Panc1 (cell line): ENCODE results near the gene ITGA2B. TPM values are rescaled to one million over a fixed set of nuclear protein-coding genes. Genes with fewer than 3 reads are reported as not detected.

Experiments used
- ATAC-seq: fragments of 200-7000 bp; cut with Tn5 transposase; 2 replicates; pipeline ENCODE4 v1.9.1; 2020; ENCODE audit warnings: mild to moderate bottlenecking, moderate library complexity
- BruUV-seq: library from RNA; stranded (reverse); fragments of 400-500 nt; replicated peaks from 2 replicates; lab custom pipeline; 2021; lab: Mats Ljungman, UMichigan
- CTCF ChIA-PET: fragments of 300-600 bp; sonication (Branson Sonifier 250); formaldehyde crosslinking; loops from one replicate; lab custom pipeline; 2022; ENCODE audit warnings: antibody characterized with exemption; lab: Charles Lee
- POLR2A ChIA-PET: fragments of 300-600 bp; sonication (Branson Sonifier 250); formaldehyde crosslinking; loops from one replicate; lab custom pipeline; 2022; ENCODE audit warnings: antibody characterized with exemption; lab: Charles Lee
- DNase-seq: peaks from one replicate; pipeline ENCODE4 v3.0.0-alpha.2; 2010; ENCODE audit warnings: low read depth, low spot score
- H3K27ac ChIP-seq: 2 replicates; pipeline ENCODE4 v1.5.1; 2011; ENCODE audit warnings: mild to moderate bottlenecking, low read length, inconsistent platforms
- H3K27me3 ChIP-seq: fragments of 200-500 bp; sonication (Bioruptor generic); 2 replicates; pipeline ENCODE4 v1.6.0; 2014; ENCODE audit warnings: low read length, inconsistent platforms; ENCODE audit not compliant: control insufficient read depth, insufficient read depth
- H3K36me3 ChIP-seq: fragments of 200-500 bp; sonication (Bioruptor generic); 2 replicates; pipeline ENCODE4 v1.5.1; 2014; ENCODE audit warnings: inconsistent platforms, mild to moderate bottlenecking, low read length, moderate library complexity; ENCODE audit not compliant: control insufficient read depth, insufficient read depth
- H3K4me1 ChIP-seq: 2 replicates; pipeline ENCODE4 v1.5.1; 2011; ENCODE audit warnings: inconsistent platforms, mild to moderate bottlenecking, low read length, moderate library complexity; ENCODE audit not compliant: control insufficient read depth, insufficient read depth
- H3K4me3 ChIP-seq, 2 experiments: 2 replicates each; pipeline ENCODE4 v1.5.1; 2011 to 2012; ENCODE audit warnings: low read depth in 2 of 2, low read length in 2 of 2, mild to moderate bottlenecking in 2 of 2, inconsistent platforms in 1 of 2, moderate library complexity in 1 of 2
- H3K9me3 ChIP-seq: fragments of 200-500 bp; sonication (Bioruptor generic); 2 replicates; pipeline ENCODE4 v1.5.1; 2014; ENCODE audit warnings: low read depth, mild to moderate bottlenecking, inconsistent platforms, low read length, moderate library complexity; ENCODE audit not compliant: control insufficient read depth, insufficient read depth
- CTCF ChIP-seq: fragments of 450-650 bp; IDR thresholded peaks from 2 replicates; pipeline ENCODE4 v1.5.1; 2017; ENCODE audit warnings: mild to moderate bottlenecking
- POLR2AphosphoS5 ChIP-seq: IDR thresholded peaks from 2 replicates; pipeline ENCODE4 v1.6.1; 2012; ENCODE audit warnings: mild to moderate bottlenecking, low read depth, low read length, moderate library complexity
- SIN3A ChIP-seq: IDR thresholded peaks from 2 replicates; pipeline ENCODE4 v1.6.1; 2012; ENCODE audit warnings: low read depth, mild to moderate bottlenecking, low read length, moderate library complexity, borderline replicate concordance; ENCODE audit not compliant: insufficient read depth
- TCF7L2 ChIP-seq: IDR thresholded peaks from 2 replicates; pipeline ENCODE4 v1.6.1; 2011; ENCODE audit warnings: mild to moderate bottlenecking, low read depth, low read length, inconsistent platforms
- in situ Hi-C: cut with HindIII; loops from 2 replicates; pipeline ENCODE4 v1.10.0; 2016; ENCODE audit warnings: low sequenced_read_pairs, low pct_unique_long_range_greater_than_20kb
- intact Hi-C: fragments of 100-400 bp; cut with micrococcal nuclease; formaldehyde crosslinking; loops from one replicate; pipeline ENCODE4 v1.10.0; 2022; ENCODE audit not compliant: unreplicated experiment
- total RNA-seq: library from RNA; stranded (reverse); gene quantifications from one replicate; pipeline ENCODE4 v1.2.1, GENCODE V29; 2021; ENCODE audit not compliant: unreplicated experiment
- TF ChIP-seq, protein P1 (sequence below), 2 experiments: IDR thresholded peaks; 2 replicates each; pipeline ENCODE4 v1.6.1; 2011 to 2012; ENCODE audit warnings: low read depth in 2 of 2, control low read depth in 1 of 2, low read length in 1 of 2, mild to moderate bottlenecking in 1 of 2, moderate library complexity in 1 of 2; ENCODE audit not compliant: insufficient read depth in 1 of 2

Gene ITGA2B
- total RNA-seq, 1 experiment from 2014 or later: 2.4 TPM

DNA sequence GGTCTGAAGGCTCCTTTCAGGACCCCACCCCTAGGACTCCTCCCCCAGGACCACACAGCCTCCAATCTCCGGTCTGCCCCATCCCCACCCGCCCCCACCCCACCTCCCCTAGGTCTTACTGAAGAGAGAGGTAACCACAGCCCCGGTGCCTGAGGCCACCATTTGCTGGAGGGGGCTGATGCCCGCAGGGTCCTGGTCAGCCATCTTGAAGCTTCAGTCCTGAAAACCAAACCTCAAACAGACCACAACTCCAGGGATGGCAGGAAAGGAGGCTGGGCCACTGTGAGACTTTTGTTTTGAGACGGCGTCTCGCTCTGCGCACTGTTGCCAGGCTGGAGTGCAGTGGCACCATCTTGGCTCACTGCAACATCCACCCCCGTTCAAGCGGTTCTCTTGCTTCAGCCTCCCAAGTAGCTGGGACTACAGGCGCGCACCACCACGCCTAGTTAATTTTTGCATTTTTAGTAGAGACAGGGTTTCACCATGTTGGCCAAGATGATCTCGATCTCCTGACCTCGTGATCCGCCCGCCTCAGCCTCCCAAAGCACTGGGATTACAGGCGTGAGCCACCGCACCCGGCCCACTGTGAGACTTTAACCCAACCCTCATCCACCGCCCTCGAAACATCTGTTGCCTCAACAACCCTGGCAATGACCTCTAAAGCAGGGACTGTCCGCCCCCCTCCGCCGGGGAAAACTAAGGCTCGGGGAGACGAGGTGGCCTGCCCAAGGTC lies 65.9 kb downstream of the ITGA2B start:
- TF ChIP-seq, protein P1, sequence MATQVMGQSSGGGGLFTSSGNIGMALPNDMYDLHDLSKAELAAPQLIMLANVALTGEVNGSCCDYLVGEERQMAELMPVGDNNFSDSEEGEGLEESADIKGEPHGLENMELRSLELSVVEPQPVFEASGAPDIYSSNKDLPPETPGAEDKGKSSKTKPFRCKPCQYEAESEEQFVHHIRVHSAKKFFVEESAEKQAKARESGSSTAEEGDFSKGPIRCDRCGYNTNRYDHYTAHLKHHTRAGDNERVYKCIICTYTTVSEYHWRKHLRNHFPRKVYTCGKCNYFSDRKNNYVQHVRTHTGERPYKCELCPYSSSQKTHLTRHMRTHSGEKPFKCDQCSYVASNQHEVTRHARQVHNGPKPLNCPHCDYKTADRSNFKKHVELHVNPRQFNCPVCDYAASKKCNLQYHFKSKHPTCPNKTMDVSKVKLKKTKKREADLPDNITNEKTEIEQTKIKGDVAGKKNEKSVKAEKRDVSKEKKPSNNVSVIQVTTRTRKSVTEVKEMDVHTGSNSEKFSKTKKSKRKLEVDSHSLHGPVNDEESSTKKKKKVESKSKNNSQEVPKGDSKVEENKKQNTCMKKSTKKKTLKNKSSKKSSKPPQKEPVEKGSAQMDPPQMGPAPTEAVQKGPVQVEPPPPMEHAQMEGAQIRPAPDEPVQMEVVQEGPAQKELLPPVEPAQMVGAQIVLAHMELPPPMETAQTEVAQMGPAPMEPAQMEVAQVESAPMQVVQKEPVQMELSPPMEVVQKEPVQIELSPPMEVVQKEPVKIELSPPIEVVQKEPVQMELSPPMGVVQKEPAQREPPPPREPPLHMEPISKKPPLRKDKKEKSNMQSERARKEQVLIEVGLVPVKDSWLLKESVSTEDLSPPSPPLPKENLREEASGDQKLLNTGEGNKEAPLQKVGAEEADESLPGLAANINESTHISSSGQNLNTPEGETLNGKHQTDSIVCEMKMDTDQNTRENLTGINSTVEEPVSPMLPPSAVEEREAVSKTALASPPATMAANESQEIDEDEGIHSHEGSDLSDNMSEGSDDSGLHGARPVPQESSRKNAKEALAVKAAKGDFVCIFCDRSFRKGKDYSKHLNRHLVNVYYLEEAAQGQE (IDR thresholded peaks at IDR 0.05; ENCODE audit: insufficient read depth in 1 of 2, low read depth in 2 of 2, low read length in 1 of 2): no peak
- TF ChIP-seq TCF7L2: no peak
- TF ChIP-seq POLR2AphosphoS5: no peak
- TF ChIP-seq SIN3A: no peak
- no peak for TF ChIP-seq CTCF
- TSS peak; percentile 86 for BruUV-seq
- Histone ChIP-seq H3K4me3 (peak overlapping the region; percentile 66 to 75), H3K9me3 (no peaks in the 10 kb centered on the region), H3K36me3 (peaks cover 6% of the 10 kb centered on the region; the same call in 1 of the 2 replicates), H3K27me3 (no peaks in the 10 kb centered on the region), H3K4me1 (no peaks in the 10 kb centered on the region; the same call in none of the 2 replicates), H3K27ac (peak overlapping the region; percentile 79)
- no peak for DNase-seq
- no peak for ATAC-seq
- in situ Hi-C loops: no loop called here
- ChIA-PET CTCF (no interaction called here), POLR2A (no interaction called here)
- intact Hi-C loops: no loop called here

- no TSS peak for BruUV-seq
- ChIA-PET POLR2A (no interaction called here), CTCF (no interaction called here)
- Histone ChIP-seq H3K4me1 (no peaks in the 10 kb centered on the region; the same call in 1 of the 2 replicates), H3K36me3 (peaks cover 6% of the 10 kb centered on the region; the same call in 1 of the 2 replicates), H3K27ac (no peak overlapping the region), H3K9me3 (no peaks in the 10 kb centered on the region), H3K4me3 (no peak overlapping the region), H3K27me3 (no peaks in the 10 kb centered on the region)
- in situ Hi-C loops: no loop called here
- DNase-seq: no peak
- intact Hi-C loops: no loop called here
- no peak for ATAC-seq
- TF ChIP-seq, protein P1 (IDR thresholded peaks at IDR 0.05; ENCODE audit: insufficient read depth in 1 of 2, low read depth in 2 of 2, low read length in 1 of 2): no peak
- no peak for TF ChIP-seq TCF7L2
- TF ChIP-seq POLR2AphosphoS5: no peak
- no peak for TF ChIP-seq CTCF
- TF ChIP-seq SIN3A: no peak
Observed at GRCh38 chr17:44322236-44322895, 67.1 kb downstream of the ITGA2B start.
